Activated CD4-positive, alpha-beta T cell treated with anti-CD3 and anti-CD28 coated beads, Interleukin-10, Interleukin-2, amounts not matched to agents 100 ng/mL and 50 ng/mL, durations not matched to agents 16 hours and 8 hours (primary cell): ENCODE measurements around the gene FEM1C.
"Not testable (repeated sequence)": the region's sequence is repeated elsewhere in the genome, so short reads cannot be mapped to it uniquely, and the experiment has no call there.

Experiments used
- DNase-seq: peaks from one replicate; pipeline ENCODE4 v3.0.0-alpha.2; 2020

FEM1C gene

DNA sequence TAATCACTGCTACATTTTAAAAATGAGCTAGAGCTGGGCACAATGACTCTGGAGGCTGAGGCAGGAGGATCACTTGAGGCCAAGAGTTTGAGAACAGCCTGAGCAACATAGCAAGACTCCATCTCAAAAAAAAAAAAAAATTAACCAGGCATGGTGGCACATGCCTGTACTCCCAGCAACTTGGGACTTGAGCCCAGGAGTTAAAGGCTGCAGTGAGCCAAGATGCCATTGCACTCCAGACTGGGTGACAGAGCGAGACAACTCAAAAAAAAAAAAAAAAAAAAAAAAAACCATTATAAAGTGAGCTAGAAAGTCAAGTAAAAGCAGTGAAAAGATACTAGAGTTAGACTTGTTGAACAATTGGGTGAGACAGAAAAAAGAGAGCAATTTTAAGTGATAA is 28.2 kb downstream of the FEM1C start:
- DNase-seq = no peak

DNA sequence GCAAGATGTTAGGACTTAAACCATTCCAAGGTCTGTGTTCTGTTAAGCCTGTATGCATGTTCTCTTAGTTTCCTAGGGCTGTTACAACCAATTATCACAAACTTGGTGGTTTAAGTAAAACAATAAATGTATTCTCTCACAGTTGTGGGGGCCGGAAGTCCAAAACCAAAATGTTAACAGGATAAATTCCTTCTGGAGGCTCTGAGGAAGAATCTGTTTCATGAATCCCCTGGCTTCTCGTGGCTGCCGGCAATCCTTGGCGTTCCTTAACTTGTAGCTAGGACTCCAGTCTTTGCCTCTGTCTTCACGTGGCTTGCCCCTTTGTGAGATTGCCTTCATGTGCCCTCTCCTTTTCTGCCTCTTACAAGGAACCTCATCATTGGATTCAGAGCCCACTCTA is 30.4 kb downstream of the FEM1C start:
- DNase-seq = no peak

DNA sequence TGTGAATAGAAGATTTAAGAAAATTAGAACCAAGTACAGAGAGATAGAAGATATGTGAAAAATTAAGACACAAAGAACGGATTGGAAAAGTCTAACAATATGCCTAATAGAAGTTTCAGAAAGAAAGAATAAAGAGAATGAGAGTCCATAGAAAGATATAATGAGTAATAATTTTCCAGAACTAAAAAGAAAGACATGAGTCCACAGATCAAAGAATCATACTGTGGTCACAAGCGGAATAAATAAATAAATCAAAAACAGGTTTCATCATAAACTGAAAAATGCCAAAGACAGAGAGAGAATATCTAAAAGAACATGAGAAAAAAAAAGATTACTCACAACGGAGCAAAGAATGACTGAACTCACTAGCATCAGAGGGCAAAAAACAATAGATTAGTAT is 32.9 kb downstream of the FEM1C start:
- DNase-seq = no peak

DNA sequence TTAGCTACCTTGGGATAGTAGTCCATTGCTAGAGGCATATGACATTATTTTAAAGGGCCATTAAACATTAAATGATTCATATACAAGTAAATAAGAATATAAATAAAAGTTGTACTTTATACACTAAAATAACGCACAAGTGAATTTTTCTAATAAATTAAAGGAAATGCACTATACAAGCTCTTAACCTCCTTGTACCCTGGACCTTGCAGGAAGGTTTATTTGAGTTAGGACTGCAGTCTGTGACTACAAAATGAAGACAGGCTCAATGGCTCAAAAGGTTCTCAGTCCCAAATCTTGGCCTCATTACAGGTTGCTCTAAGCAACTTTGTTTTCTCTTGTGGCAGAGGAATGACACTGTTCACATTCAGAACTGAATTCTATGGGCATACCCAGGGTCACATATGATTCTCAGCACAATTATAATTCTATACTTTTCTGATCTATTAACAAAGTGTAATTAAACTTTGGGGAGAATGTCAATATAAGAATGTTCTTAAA is 34.4 kb downstream of the FEM1C start:
- no peak for DNase-seq

DNA sequence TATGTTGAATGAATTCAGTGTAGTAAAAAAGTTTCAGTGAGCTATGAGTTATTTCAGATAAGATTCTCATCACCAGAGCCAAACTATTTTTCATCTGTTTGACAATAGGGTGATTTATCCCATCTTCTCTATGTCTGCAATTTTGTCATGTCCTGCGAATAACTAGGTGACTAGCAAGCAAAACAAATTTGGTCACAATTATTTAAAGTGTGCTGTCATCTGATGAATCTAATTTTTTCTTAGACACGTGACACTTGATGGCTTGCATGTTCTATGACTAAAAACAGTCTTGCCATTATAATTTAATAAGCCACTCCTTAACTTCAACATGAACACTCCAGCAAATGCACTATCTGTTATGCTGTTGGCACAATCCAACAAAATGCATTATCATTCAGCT is 35.0 kb downstream of the FEM1C start:
- DNase-seq = no peak

DNA sequence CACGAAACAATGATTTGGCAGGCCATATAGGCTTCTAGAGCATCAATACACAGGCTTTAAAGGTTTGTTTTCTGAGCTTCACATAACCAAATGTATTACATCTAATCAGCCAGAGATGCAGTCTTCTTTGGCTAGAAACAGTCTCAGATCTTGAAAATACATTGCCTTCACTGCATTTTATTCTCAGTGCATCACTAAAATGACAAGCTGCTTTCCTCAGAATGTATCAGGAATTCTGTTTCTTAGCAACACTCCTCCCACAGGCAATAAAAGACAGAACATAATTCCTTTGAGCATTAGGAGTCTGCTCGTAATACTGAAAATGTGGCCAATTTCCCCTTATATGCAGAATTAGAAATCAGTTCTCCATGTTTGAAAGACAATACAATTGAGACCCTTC is 36.9 kb downstream of the FEM1C start:
- DNase-seq = no peak

DNA sequence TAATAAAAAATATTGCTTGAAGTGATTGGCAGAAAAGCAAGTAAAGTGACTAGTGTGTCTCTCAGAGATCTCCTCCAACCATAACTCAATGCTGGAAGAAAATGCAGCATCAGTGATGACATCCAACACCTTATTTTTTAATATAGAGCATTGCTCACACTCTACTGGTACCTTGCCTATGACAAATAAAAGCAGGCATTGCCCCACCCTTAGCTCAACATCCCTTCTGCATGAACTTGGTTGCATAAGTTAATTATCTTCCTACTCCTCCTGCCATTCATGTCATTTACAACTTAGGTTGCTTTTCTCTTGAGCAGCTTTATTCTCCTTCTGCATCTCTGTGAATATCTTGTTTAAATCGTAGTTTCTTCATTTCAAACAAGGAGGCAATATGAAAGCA is 41.2 kb downstream of the FEM1C start:
- no peak for DNase-seq

DNA sequence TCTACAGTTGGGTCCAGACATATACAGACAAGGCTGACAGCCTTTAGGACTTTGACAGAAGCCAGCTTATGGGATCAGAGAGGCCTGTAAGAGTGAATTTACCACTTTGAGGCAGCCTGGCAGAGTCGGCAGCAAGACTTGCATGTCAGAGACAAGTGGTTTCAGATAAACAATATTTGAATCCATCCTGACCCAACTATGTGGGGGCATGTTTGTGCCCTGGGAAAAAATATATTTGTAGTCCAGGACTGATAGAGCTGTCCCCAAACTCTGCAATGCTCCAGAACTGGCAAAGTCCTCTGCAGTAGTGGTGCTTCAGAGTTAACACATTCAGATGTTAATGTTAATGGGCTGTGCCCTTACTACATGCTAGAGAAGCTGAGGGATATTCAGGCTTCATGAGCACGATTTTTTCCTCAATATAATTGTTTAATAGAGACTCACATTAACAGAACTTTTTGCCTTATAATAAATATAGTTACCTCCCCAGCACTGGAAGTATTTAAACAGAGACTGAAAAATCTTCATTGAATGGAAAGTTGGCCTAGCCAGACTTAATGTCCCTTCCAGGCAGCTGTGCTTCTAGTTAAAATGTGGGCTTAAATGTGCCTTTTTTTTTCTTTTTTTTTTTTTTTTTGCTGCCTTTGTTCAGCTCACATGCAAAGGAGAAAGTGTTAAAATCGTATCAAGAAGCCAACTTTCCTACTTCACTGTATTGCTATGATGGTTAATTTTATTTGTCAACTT is 42.9 kb downstream of the FEM1C start:
- DNase-seq = no peak

DNA sequence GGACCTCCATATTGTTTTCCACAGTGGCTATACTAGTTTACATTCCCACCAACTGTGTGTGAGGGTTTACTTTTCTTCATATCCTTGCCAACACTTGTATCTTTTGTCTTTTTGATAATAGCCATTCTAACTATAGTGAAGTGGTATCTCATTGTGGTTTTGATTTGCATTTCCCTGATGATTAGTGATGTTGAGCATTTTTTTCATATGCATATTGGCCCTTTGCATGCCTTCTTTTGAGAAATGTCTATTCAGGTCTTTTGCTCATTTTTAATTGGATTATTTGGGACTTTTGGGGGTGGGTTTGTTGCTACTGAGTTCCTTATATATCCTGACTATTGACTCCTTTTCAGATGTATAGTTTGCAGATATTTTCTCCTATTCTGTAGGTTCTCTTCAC is 44.4 kb downstream of the FEM1C start:
- DNase-seq = no peak

DNA sequence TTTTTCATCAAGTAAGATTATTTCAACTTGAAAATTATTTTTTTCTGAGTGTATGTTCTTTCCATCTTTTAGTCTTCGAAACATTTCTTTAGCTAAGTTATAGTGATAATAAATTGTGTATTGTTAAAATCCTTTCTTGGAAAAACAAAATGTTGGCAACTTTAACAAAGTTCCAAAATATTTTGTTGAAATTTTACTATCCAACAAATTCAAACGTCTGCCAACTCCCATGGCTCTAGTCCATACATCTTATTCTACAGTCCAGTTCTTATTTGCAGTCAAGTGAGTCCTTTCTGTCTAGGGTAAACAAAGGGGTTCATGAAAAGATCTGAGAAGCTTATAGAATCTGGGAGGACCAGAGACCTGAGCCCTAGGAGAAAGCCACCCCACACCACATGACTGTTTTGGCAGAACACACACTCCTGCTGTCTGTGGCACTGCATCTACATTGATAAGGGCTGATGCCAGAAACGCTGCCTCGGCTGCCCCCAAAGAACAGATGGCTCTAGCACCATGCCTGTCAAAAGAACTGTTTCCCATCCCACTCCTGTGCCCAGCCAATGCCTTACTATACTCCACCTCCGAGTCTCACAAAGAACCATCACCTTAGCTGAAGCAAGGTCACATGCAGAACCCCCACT is 47.5 kb downstream of the FEM1C start:
- no peak for DNase-seq

DNA sequence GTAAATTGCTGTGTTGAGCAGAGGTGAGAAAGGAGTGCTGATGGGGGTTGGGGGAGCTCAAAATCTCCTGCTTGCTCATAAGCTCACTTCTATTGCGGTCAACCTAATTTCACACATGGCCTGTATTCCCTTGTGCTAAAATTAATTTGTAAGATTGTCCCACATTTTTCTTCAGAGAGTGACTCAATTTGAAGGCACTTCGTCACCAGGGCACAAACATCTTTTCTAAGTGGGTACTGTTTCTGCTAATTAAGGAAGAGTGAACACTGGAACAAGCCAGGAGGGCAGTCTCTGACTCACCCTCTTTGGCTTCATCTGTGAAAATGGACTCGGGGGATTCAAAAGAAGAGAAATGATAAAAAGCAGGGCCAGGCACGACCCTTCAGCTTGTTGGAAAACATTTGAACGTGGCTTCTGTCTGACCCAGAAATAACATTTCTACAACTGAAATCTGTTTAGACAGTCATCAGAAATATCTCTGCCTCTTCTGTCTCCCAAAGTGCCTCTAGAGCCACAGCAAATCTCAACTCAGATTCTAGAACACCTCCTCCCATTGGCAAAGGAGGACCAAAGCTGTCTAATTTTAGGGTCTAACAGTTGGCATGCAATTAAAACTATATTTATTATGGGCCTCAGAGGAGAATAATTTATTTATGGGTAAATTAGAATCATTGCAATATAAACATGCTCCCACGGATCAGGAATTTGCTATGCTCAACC is 49.8 kb downstream of the FEM1C start:
- DNase-seq = peak; percentile 9

DNA sequence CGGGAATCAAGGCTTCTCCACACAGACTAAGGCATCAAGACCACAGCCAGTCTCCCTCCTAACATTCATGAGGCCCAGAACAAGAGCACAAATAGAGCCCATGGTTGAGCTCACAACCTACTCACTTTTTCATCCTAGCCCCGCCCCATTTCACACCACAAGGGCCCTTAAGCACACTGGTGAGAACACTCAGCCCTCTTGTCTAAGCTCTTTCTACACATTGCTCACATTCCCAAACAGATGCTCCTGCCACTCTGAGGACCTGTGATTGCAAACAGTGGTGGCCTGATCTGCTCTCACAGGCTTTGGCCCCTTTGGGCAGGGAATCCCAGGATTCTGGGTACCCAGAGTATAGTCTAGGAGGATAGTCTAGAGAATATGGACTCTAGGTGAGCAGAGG is 54.0 kb downstream of the FEM1C start:
- DNase-seq = no peak

DNA sequence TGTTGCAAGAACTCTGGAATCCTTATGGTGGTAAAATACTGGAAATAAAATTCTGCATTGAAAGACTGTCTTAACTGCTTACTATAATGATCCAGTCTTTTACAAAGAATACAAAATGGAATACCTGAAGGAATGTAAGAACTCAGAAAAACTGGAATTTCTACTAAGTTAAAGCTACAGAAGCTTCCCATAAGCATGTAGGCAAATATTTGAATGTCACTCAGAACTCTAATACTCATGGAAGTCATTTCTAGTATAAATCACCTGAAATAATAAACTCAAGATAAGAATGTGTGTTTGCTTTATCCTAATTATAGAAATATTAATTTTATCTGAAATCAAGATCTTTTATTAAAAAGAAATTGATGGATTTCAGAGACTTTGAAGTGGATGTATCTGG is 54.8 kb downstream of the FEM1C start:
- DNase-seq = no peak

DNA sequence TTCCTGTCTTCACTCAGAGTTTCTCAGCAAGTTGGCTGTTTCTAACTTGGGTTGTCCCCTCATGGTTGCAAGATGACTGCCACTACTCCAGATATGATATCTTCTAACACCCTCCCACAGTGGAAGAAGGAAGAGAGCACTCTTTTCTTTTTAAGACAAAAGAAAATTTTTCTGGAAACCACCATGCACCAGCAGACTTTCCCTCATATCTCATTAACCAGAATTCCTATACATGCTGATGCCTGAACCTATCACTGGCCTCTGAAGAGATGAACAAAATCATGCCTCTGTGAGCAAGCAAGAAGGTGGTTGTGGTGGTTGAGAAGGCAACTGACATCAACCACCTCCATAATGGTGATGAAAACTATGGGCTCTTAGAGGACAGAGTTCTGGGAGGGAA is 56.8 kb downstream of the FEM1C start:
- peak; percentile 67 for DNase-seq

DNA sequence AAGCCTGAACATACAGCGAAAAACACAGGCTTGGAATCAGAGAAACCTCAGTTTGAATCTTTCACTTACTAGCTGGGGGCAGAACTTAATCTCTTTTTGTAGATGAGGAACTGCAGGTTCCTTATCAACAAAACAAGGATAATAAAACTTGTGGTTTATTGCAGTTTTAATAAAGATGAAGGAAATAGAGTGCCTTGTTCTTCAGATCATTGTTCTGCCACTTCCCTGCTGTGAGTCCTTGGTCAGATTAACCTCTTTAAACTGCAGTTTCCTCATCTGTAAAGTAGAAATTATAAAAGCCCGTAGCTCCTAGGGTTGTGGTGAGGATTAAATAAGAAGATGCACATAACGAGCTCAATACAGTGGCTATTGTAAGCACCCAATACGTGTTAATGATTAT is 57.4 kb downstream of the FEM1C start:
- no peak for DNase-seq

DNA sequence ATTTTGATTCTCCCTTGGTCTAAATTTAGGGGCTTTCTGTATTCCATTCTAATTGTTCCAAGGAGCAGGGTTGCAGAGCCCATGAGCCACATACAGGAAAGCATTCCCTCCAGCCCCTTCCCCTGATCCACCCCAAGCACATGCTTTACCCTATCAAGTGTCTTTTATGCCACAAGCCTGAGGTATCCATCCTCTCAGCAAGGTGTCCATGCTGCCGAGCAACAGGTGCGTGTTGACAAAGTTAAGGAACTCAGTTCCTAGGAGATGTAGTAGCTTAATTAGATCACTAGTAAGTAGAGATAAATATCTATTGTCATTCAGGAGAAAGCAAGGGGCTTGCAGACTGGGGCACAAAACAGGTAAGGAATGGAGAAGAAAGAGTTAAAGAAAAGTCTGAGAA is 57.8 kb downstream of the FEM1C start:
- DNase-seq = no peak

DNA sequence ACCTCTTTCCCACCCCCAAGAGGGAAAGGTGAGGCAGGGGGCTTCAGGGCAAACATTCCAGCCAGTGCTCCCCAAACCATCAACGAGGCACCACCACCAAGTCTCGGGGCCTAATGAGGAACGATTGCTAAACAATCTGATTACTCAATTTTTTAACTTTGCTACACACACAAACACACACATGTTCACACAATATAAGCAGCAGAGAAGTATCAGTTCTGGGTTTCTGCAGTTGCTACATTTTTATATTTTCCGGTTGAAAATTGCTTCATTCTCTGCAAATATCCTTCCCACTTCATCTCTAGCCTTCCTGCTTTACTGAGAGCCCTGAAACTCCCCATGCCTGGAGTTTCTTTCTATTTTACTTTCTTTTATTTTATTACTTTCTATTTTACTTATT is 60.2 kb downstream of the FEM1C start:
- no peak for DNase-seq

DNA sequence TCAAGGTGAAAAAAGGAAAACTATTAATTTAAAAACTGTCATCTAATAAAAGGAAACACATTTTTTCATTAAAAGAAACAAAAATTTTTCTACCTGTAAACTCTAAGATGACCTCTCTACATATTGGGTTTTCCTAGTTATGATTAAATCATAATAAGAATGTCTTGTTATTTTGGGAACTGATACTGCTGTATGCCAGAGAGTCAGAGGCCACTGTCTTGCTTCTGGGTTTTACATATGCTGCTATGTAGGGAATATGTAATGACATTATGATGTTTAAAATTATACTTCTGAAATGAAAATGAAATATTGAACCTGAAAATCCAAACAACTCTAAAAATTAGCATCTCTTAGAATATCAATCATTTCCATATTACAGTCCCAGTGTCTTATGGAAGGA is 63.7 kb downstream of the FEM1C start:
- no peak for DNase-seq

DNA sequence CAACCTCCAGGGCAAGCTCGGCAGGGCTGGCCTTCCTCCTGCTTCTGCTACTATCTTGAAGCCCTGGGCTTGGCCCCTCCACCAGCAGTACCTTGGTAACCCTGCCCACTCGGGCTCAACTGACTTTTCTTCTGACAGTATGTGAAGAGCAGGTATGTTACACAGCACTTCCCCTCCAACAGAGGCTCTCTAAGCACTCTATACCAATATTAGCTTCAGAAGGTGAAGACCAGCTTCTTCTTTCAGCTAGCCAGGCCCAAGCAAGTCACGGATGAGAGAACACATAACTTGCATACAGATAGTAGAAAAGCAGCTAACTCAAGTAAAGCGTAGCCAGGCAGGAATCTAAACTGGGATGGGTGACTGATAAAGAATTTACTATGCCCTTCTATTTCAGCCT is 64.3 kb downstream of the FEM1C start:
- no peak for DNase-seq

DNA sequence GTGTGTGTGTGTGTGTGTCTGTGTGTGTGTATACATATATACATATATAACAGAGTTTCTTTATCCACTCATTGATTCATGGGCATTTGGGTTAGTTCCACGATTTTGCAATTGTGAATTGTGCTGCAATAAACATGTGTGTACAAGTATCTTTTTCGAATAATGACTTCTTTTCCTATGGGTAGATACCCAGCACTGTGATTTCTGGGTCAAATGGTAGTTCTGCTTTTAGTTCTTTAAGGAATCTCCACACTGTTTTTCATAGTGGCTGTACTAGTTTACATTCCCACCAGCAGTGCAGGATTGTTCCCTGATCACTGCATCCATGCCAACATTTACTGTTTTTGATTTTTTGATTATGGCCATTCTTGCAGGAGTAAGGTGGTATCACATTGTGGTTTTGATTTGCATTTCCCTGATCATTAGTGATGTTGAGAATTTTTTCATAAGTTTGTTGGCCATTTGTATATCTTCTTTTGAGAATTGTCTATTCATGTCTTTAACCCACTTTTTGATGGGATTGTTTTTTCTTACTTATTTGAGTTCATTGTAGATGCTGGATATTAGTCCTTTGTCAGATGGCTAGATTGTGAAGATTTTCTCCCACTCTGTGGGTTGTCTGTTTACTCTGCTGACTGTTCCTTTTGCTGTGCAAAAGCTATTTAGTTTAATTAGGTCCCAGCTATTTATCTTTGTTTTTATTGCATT is 65.3 kb downstream of the FEM1C start:
- DNase-seq = not testable (repeated sequence)

DNA sequence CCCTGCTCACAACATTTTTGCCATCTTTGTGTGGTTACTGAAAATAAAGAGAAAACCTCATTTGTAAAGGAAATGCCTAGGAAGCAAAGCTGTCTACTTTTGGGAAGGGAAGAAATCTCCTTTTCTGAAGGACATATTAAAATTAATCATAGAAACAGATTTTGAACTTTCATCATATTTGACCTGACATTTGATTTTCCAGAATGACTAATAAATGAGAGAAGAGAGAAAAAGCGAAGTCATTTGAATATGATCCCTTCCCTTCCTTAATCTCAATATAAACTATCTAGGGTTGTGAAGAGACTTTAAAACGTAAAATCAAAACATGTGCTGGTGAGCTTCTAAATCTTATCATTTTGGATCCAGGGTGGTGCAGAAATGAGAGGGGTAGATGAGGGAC is 66.3 kb downstream of the FEM1C start:
- DNase-seq = no peak

DNA sequence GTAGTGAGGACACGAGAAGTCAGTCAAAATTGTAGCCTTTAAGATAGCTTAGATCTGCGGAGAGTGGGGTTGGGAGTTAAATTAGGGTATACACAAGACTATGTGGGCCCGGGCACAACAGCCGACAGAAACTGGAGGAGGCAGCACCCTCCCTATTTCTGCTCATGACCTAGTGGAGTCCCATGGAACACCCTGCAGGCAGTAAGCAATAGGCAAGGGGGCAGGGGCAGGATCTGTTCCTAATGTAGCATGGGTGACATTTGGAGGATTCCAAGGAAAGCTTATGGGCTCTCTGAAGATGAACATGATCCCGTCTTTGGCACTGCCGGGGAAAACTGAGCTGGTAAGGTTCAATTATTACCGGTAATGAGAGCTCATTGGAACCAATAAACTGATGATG is 67.0 kb downstream of the FEM1C start:
- DNase-seq = no peak

DNA sequence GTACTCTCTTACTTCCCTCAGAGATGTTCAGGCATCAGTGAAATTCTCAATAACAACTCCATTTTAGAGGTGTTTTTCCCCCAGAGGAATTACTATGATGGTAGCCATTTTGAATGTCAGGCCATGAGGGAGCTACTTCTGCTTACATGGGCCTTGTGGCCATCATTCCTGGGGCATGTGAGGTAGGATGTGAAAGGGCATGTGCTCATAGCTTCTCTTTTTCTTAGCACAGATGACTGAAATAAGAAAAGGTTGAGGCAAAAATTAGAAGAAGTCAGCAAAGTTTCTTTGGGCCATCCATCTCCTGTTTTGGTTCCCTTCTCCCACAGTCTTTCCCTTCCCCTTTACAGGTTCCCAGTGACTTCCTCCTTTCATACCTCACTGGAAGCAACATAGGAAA is 68.8 kb downstream of the FEM1C start:
- DNase-seq = no peak
